Calu3 (cell line): ENCODE data around the gene TLR1. TPM values are rescaled to one million over a fixed set of nuclear protein-coding genes. Genes with fewer than 3 reads are reported as not detected.

ENCODE experiments used
- BruUV-seq: library from RNA; stranded (reverse); fragments of 400-500 nt; replicated peaks from 2 replicates; lab custom pipeline; 2021; lab: Mats Ljungman, UMichigan
- CTCF ChIA-PET: fragments of 300-600 bp; sonication (Branson Sonifier 250); formaldehyde crosslinking; loops from one replicate; lab custom pipeline; 2022; ENCODE audit warnings: antibody characterized with exemption; lab: Charles Lee
- DNase-seq: peaks from one replicate; pipeline ENCODE4 v3.0.0; 2022
- H3K27ac Mint-ChIP-seq: one replicate; pipeline ENCODE4 v1.8.0; 2022; ENCODE audit warnings: mixed read lengths; ENCODE audit not compliant: unreplicated experiment
- H3K27me3 Mint-ChIP-seq: one replicate; pipeline ENCODE4 v1.8.0; 2022; ENCODE audit warnings: mixed read lengths; ENCODE audit not compliant: unreplicated experiment
- H3K36me3 Mint-ChIP-seq: one replicate; pipeline ENCODE4 v1.8.0; 2022; ENCODE audit warnings: mild to moderate bottlenecking, moderate library complexity, mixed read lengths; ENCODE audit not compliant: insufficient read depth, unreplicated experiment
- H3K4me1 Mint-ChIP-seq: one replicate; pipeline ENCODE4 v1.8.0; 2022; ENCODE audit warnings: mild to moderate bottlenecking, low read depth, mixed read lengths; ENCODE audit not compliant: unreplicated experiment
- H3K4me3 Mint-ChIP-seq: one replicate; pipeline ENCODE4 v1.8.0; 2022; ENCODE audit warnings: mild to moderate bottlenecking, low read depth, moderate library complexity, mixed read lengths; ENCODE audit not compliant: unreplicated experiment
- H3K9me3 Mint-ChIP-seq: one replicate; pipeline ENCODE4 v1.8.0; 2022; ENCODE audit warnings: low read depth, mixed read lengths; ENCODE audit not compliant: unreplicated experiment
- CTCF ChIP-seq: fragments of 200-600 bp; IDR thresholded peaks from one replicate; pipeline ENCODE4 v1.8.0; 2022; ENCODE audit warnings: antibody characterized with exemption; ENCODE audit not compliant: unreplicated experiment
- intact Hi-C: fragments of 100-400 bp; cut with micrococcal nuclease; formaldehyde crosslinking; loops from one replicate; pipeline ENCODE4 v1.10.0; 2022; ENCODE audit not compliant: unreplicated experiment
- total RNA-seq: library from RNA; stranded (reverse); gene quantifications from 2 replicates; pipeline ENCODE4 v1.2.3, GENCODE V29; 2022

TLR1 gene
- total RNA-seq, 1 experiment from 2014 or later, result 1.3 TPM

GRCh38 chr4:38764277-38764676 lies 40.3 kb downstream of the TLR1 start:
- Mint-ChIP-seq H3K4me1 (no peaks in the 10 kb centered on the region), H3K27me3 (no peaks in the 10 kb centered on the region), H3K4me3 (no peak overlapping the region), H3K27ac (no peak overlapping the region), H3K36me3 (no peaks in the 10 kb centered on the region), H3K9me3 (peaks cover 2% of the 10 kb centered on the region)
- CTCF ChIA-PET, result interaction anchor here (0.5 kb wide), 1 partner anchor 916 kb away, joined by 3 read pairs; no protein-coding TSS in a partner anchor
- BruUV-seq, result no TSS peak
- intact Hi-C loops, result no loop called here
- no peak for TF ChIP-seq CTCF
- no peak for DNase-seq

- no peak for DNase-seq
- intact Hi-C loops, result no loop called here
- Mint-ChIP-seq H3K4me3 (no peak overlapping the region), H3K4me1 (no peaks in the 10 kb centered on the region), H3K36me3 (no peaks in the 10 kb centered on the region), H3K27me3 (no peaks in the 10 kb centered on the region), H3K9me3 (peaks cover 2% of the 10 kb centered on the region), H3K27ac (no peak overlapping the region)
- CTCF ChIA-PET, result no interaction called here
- BruUV-seq, result no TSS peak
- no peak for TF ChIP-seq CTCF
These were observed 42.0 kb downstream of the TLR1 start for GRCh38 chr4:38762560-38762959.

- intact Hi-C loops, result loop anchor here (2.0 kb wide), 1 partner anchor 45 kb away; the partner anchor contains the start of gene TLR1
These were observed 44.8 kb downstream of the TLR1 start for GRCh38 chr4:38759790-38760122.

GRCh38 chr4:38759113-38759789 lies 45.3 kb downstream of the TLR1 start:
- intact Hi-C loops, result no loop called here
- Mint-ChIP-seq H3K9me3 (no peaks in the 10 kb centered on the region), H3K4me3 (no peak overlapping the region), H3K27ac (no peak overlapping the region), H3K4me1 (no peaks in the 10 kb centered on the region), H3K27me3 (no peaks in the 10 kb centered on the region), H3K36me3 (no peaks in the 10 kb centered on the region)
- BruUV-seq, result no TSS peak
- peak; percentile 45 for DNase-seq
- peak; percentile 50 for TF ChIP-seq CTCF
- CTCF ChIA-PET, result interaction anchor here (0.6 to 1.8 kb wide), 9 partner anchors 11 to 376 kb away, joined by 3 to 13 read pairs (median 5); partner anchors contain the start of genes TLR1, TLR10 and TLR6

More at GRCh38 chr4:38759790-38760122, 44.8 kb downstream of the TLR1 start:
- no peaks in the 10 kb centered on the region for H3K36me3 Mint-ChIP-seq
- no peak overlapping the region for H3K27ac Mint-ChIP-seq
- no peak for DNase-seq
- H3K9me3 Mint-ChIP-seq, result no peaks in the 10 kb centered on the region
- no peaks in the 10 kb centered on the region for H3K27me3 Mint-ChIP-seq
- no peaks in the 10 kb centered on the region for H3K4me1 Mint-ChIP-seq
- no peak for TF ChIP-seq CTCF
- CTCF ChIA-PET, result interaction anchor here (0.8 to 1.8 kb wide), 8 partner anchors 11 to 376 kb away, joined by 3 to 13 read pairs (median 4); partner anchors contain the start of genes TLR1, TLR10 and TLR6
- no peak overlapping the region for H3K4me3 Mint-ChIP-seq
- BruUV-seq, result no TSS peak
